ENCODE measurements around the gene DZIP1.
"Not testable (repeated sequence)": the region's sequence is repeated elsewhere in the genome, so short reads cannot be mapped to it uniquely, and the experiment has no call there.

Gene DZIP1

GRCh38 chr13:95644601-95645052 lies at the start of gene DZIP1:
TSS of gene DZIP1 (minus strand) at chr13:95644706. CDS start at chr13:95642029, 2,677 bp downstream.
- peak; percentile 72 for DNase-seq

- not testable (repeated sequence) for DNase-seq
Measured at GRCh38 chr13:95690986-95691385, 46.5 kb upstream of the DZIP1 start.

- no peak for DNase-seq
Measured at GRCh38 chr13:95689582-95689926, 45.0 kb upstream of the DZIP1 start.

- not testable (repeated sequence) for DNase-seq
Measured at GRCh38 chr13:95684960-95685359, 40.5 kb upstream of the DZIP1 start.

- DNase-seq, result no peak
Measured at GRCh38 chr13:95684418-95684817, 39.9 kb upstream of the DZIP1 start.

- DNase-seq, result no peak
Measured at GRCh38 chr13:95679722-95680121, 35.2 kb upstream of the DZIP1 start.

GRCh38 chr13:95678967-95679366 lies 34.5 kb upstream of the DZIP1 start:
- DNase-seq, result no peak

GRCh38 chr13:95677564-95678266 lies 33.2 kb upstream of the DZIP1 start:
- no peak for DNase-seq

- DNase-seq, result peak; percentile 91
Measured at GRCh38 chr13:95676762-95677563, 32.5 kb upstream of the DZIP1 start, which contains the start of gene DNAJC3. TSS of gene DNAJC3 (plus strand) at chr13:95677139. CDS start at chr13:95677256, 117 bp downstream.

GRCh38 chr13:95676105-95676761 lies 31.7 kb upstream of the DZIP1 start:
- DNase-seq, result no peak

- no peak for DNase-seq
Measured at GRCh38 chr13:95671597-95671996, 27.1 kb upstream of the DZIP1 start.

GRCh38 chr13:95667235-95667634 lies 22.7 kb upstream of the DZIP1 start:
- DNase-seq, result not testable (repeated sequence)

- peak; percentile 70 for DNase-seq
Measured at GRCh38 chr13:95660981-95661581, 16.6 kb upstream of the DZIP1 start.

GRCh38 chr13:95659500-95659899 lies 15.0 kb upstream of the DZIP1 start:
- no peak for DNase-seq

- no peak for DNase-seq
Measured at GRCh38 chr13:95656386-95657015, 12.0 kb upstream of the DZIP1 start.

- no peak for DNase-seq
Measured at GRCh38 chr13:95652821-95653220, 8.3 kb upstream of the DZIP1 start.

GRCh38 chr13:95652244-95652764 lies 7.8 kb upstream of the DZIP1 start:
- no peak for DNase-seq

GRCh38 chr13:95650696-95651095 lies 6.2 kb upstream of the DZIP1 start:
- no peak for DNase-seq

GRCh38 chr13:95647321-95647720 lies 2.8 kb upstream of the DZIP1 start:
- DNase-seq, result no peak

GRCh38 chr13:95643936-95644598 lies 439 bp downstream of the DZIP1 start:
- peak; percentile 21 for DNase-seq

GRCh38 chr13:95643571-95643935 lies 953 bp downstream of the DZIP1 start:
- DNase-seq, result peak; percentile 21

- no peak for DNase-seq
Measured at GRCh38 chr13:95642999-95643398, 1.5 kb downstream of the DZIP1 start.
